ENCODE data around the gene FAT4. TPM values are rescaled to one million over a fixed set of nuclear protein-coding genes. Genes with fewer than 3 reads are reported as not detected.

Gene FAT4
- total and polyA plus RNA-seq, 2 of the 4 experiments (the other 2 are of a cell fraction) = 6.8 to 37.5 TPM

- Histone ChIP-seq H3K27me3 (ENCODE audit: control insufficient read depth, insufficient read depth, low read length) (no peaks in the 10 kb centered on the region), H2BK20ac (ENCODE audit: low read depth, low read length) (no peak overlapping the region; the same call in 1 of the 2 replicates), H4K5ac (ENCODE audit: low read depth, low read length) (no peak overlapping the region), H2AK5ac (ENCODE audit: low read depth, low read length) (0 out of 2 replicates have a peak overlapping the region, but pooled peaks have one; percentile 33), H3K9me3 (ENCODE audit: control insufficient read depth, insufficient read depth, low read length) (no peaks in the 10 kb centered on the region), H3K56ac (ENCODE audit: extremely low read depth, insufficient read depth, low read length) (no peak overlapping the region), H2BK120ac (ENCODE audit: low read depth, low read length) (no peak overlapping the region), H3K4me2 (ENCODE audit: low read depth, low read length) (no peak overlapping the region), H3K79me1 (ENCODE audit: low read depth in 1 of 2, low read length in 2 of 2) (peaks cover 19 to 34% of the 10 kb centered on the region in 2 experiments), H3K4me3 (ENCODE audit: insufficient read depth, low read depth, low read length) (no peak overlapping the region), H4K8ac (ENCODE audit: low read depth in 2 of 2, low read length in 2 of 2) (no peak overlapping the region), H3K4me1 (ENCODE audit: control insufficient read depth, insufficient read depth, low read length) (no peaks in the 10 kb centered on the region; the same call in 1 of the 2 replicates), H3K14ac (replicated peaks; ENCODE audit: low read depth, low read length) (0 out of 2 replicates have a peak overlapping the region, but pooled peaks have one; percentile 28), H3K23ac (ENCODE audit: low read depth, low read length) (peak overlapping the region; percentile 80), H4K20me1 (ENCODE audit: insufficient read depth, low read length) (no peaks in the 10 kb centered on the region; the same call in 1 of the 2 replicates), H3K18ac (ENCODE audit: low read depth, low read length) (no peak overlapping the region), H2BK15ac (ENCODE audit: low read depth, low read length) (no peak overlapping the region), H2BK5ac (ENCODE audit: low read depth, low read length, poor library complexity, severe bottlenecking) (no peak overlapping the region), H3K4ac (ENCODE audit: low read depth, low read length) (no peak overlapping the region), H3K27ac (ENCODE audit: insufficient read depth, low read length) (no peak overlapping the region), H2AK9ac (replicated peaks; ENCODE audit: low read depth, low read length, poor library complexity) (no peak overlapping the region), H4K91ac (ENCODE audit: insufficient read depth, low read depth, low read length) (no peak overlapping the region), H3K36me3 (ENCODE audit: control insufficient read depth, insufficient read depth, low read length) (no peaks in the 10 kb centered on the region), H2AFZ (replicated peaks; ENCODE audit: low read length, poor library complexity) (no peak overlapping the region), H3K9ac (ENCODE audit: low read depth, low read length) (no peak overlapping the region), H3K9me1 (ENCODE audit: insufficient read depth, low read length) (no peaks in the 10 kb centered on the region; the same call in 1 of the 2 replicates)
- no TSS peak for BruUV-seq (replicated peaks)
- in situ Hi-C loops (cut with MboI; ENCODE audit: low sequenced_read_pairs) (no loop called here), intact Hi-C loops (cut with micrococcal nuclease) (no loop called here), dilution Hi-C loops (cut with HindIII; ENCODE audit: low sequenced_read_pairs, unreplicated experiment) (no loop called here)
- DNase-seq (no peak), ATAC-seq (ENCODE audit: low read depth) (no peak)
- WGBS, 2 experiments (ENCODE audit: extremely low coverage in 2 of 2, insufficient read length in 1 of 2) = no CpG with 5 or more reads among the region's 1 CpG
- ChIA-PET POLR2A (ENCODE audit: unreplicated experiment) (no interaction called here), CTCF (no interaction called here)
- TF ChIP-seq NFE2L2 (IDR thresholded peaks at IDR 0.05; ENCODE audit: low read depth, low read length) = no peak
These were observed 11.0 kb downstream of the FAT4 start for GRCh38 chr4:125325733-125326132.
